HFF-Myc (cell line): ENCODE measurements around the gene TNNT3.

Experiments used
- DNase-seq: peaks from one replicate; pipeline ENCODE4 v3.0.0-alpha.2; 2011; ENCODE audit warnings: low read depth; ENCODE audit errors: extremely low read depth
- H3K4me3 ChIP-seq: replicated peaks from 2 replicates; pipeline ENCODE4 v1.5.1; 2011; ENCODE audit warnings: low read depth, mild to moderate bottlenecking, control low read depth, low read length
- TF ChIP-seq, protein P1 (sequence below): IDR thresholded peaks from 2 replicates; pipeline ENCODE4 v1.5.1; 2012; ENCODE audit warnings: mild to moderate bottlenecking, low read depth, low read length, control low read depth; ENCODE audit errors: missing control alignments

TNNT3 gene

DNA sequence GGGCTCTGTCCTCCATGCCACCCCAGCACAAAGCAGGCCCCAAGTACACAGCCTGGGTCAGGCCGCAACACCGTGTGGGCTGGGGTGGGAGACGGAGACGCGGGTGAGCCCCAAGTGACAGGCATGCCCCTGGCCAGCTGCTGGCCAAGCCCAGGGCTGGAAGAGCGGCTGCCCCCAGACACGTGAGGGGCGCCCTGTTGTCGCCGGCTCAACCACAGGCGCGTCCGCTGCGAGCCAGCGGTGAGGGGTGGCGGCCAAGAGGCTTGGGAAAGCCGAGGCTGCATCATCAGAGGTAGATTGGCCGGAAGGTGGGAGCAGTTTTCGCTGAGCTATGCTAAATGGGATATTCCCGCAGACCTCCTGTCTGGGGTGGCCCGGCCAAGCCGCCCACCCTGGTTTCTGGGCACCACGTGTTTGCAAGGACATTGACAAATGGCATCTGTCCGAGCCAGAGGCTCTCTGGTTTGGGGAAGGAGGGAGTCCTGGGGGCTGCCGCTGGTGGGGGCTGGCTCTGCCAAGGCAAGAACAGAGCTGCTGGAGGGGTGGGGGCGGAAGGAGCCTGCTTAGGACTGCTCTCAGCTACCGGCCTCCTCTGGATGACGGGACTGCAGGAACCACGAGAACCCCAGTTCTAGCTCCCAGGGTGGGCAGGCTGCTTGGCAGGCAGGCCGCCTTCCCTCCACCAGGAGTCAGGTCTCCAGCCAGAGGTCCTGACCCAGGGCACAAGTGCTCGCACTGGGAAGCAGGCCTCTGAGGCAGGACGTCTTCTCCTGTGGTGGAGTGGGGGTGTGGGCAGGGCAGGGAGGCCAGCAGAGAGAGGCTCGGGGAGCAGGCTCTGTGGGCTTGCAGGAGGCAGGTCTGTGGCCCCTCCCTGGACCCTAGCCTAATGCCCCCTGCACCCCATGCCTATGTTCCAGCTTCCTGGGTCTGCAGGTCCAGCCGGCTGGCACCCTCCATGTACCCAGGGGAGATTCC is 28.4 kb upstream of the TNNT3 start:
- no peak for DNase-seq
- no peak overlapping the region for H3K4me3 ChIP-seq
- TF ChIP-seq, protein P1, sequence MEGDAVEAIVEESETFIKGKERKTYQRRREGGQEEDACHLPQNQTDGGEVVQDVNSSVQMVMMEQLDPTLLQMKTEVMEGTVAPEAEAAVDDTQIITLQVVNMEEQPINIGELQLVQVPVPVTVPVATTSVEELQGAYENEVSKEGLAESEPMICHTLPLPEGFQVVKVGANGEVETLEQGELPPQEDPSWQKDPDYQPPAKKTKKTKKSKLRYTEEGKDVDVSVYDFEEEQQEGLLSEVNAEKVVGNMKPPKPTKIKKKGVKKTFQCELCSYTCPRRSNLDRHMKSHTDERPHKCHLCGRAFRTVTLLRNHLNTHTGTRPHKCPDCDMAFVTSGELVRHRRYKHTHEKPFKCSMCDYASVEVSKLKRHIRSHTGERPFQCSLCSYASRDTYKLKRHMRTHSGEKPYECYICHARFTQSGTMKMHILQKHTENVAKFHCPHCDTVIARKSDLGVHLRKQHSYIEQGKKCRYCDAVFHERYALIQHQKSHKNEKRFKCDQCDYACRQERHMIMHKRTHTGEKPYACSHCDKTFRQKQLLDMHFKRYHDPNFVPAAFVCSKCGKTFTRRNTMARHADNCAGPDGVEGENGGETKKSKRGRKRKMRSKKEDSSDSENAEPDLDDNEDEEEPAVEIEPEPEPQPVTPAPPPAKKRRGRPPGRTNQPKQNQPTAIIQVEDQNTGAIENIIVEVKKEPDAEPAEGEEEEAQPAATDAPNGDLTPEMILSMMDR, result no peak

DNA sequence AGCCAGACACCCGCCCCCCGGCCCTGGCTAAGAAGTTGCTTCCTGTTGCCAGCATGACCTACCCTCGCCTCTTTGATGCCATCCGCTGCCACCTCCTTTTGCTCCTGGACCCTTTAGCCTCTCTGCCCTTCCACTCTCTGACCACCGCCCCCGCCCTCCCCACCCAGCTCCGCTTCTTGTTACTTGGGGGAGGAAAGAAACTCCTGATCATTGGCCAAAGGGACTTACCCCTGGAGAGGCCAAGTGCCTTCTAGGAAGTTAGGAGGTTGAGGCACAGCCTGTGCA is 27.7 kb upstream of the TNNT3 start, which contains the start of gene PRR33:
Gene PRR33, minus strand, starts transcription at position 65 of the 285 bp plus-strand sequence. CDS start 1,311 bp downstream, outside the sequence.
- no peak within 1 kb of the TSS for H3K4me3 ChIP-seq
- TF ChIP-seq, protein P1, result no peak

DNA sequence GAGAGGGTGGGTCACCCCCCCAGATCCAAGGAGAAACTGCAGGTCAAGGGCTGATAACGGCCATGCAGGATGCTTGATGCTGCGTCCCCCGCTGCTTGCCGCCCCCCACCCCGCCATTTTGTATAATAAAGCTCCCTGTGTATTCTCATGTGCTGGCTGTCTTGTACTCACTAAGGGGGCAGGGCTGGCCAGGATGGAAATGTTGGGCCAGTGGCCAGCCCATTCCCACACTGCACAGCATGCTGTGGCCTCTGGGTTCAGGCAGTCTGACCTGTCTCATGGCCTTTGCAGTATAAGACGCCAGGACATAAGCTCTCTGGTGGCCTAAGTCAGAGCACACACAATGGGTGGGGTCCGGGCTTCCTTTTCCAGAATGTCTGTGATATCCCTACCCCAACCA is 27.4 kb upstream of the TNNT3 start:
- TF ChIP-seq, protein P1, result no peak
- DNase-seq, result no peak
- H3K4me3 ChIP-seq, result no peak overlapping the region

More for the DNA sequence above, 27.7 kb upstream of the TNNT3 start, which contains the start of gene PRR33:
- no peak for DNase-seq

DNA sequence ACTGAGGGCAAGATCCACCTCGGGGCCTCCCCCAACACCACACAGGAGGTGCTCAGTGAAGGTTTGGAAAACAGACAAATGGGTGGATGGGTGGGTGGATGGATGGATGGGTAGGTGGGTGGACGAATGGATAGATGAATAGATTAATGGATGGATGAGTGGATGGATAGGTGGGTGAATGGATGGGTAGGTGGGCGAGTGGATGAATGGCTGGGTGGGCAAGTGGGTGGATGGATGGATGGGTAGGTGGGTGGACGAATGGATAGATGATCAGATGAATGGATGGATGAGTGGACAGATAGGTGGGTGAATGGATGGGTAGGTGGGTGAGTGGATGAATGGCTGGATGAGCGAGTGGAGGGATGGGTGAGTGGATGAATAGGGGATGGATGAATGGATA is 26.9 kb upstream of the TNNT3 start:
- TF ChIP-seq, protein P1, result no peak
- no peak for DNase-seq
- no peak overlapping the region for H3K4me3 ChIP-seq

DNA sequence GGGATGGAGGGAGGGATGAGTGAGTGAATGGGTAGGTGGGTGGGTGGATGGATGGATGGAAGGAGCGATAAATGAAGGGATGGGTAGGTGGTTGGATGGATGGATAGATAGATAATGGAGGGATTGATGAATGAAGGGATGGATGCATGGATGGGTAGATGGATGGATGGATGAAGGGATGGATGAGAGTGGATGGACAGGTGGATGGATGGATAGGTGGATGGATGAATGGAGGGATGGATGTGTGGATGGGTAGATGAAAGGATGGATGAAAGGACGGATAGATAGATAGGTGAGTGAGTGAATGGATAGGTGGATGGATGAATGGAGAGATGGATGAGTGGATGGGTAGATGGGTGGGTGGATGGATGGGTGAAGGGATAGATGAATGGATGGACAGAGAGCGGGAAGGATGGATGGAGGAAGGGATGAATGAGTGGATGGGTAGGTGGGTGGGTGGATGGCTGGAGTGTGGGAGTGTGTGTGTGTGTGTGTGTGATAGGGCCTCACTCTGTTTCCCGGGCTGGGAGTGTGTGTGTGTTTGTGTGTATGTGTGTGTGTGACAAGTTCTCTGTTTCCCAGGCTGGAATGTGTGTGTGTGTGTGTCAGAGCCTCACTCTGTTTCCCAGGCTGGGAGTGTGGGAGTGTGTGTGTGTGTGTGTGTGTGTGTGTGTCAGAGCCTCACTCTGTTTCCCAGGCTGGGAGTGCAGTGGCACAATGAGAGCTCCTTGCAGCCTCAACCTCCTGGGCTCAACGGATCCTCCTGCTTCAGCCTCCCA is 25.7 kb upstream of the TNNT3 start:
- DNase-seq, result no peak
- no peak overlapping the region for H3K4me3 ChIP-seq

DNA sequence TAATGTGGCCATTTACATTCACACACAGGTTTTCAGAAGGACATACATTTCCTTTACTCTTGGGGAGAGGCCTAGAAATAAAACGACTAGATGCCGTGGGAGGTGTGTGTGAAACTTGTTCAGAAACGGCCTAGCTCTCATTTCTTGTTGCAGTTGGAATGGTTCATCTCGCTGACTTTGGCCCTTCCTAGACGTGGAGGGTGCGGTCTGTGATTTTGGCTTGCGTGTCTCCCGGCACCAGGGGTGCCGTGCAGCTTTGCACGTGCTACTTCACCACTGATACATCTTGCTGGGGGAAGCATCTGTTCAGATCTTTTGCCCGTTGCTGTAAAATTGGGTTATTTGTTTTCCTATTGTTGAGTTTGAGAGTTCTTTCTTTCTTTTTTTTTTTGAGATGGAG is 24.7 kb upstream of the TNNT3 start:
- TF ChIP-seq, protein P1, result no peak
- no peak overlapping the region for H3K4me3 ChIP-seq
- DNase-seq, result no peak

More for the DNA sequence above, 25.7 kb upstream of the TNNT3 start:
- TF ChIP-seq, protein P1, result no peak
